AG09319 (cell line): ENCODE measurements around the gene C12orf60.

Experiments
- DNase-seq: peaks from one replicate; pipeline ENCODE4 v3.0.0-alpha.2; 2010; ENCODE audit warnings: low read depth; ENCODE audit errors: extremely low read depth
- TF ChIP-seq, protein P1 (sequence below): IDR thresholded peaks from 2 replicates; pipeline ENCODE4 v1.5.1; 2011; ENCODE audit warnings: low read depth, mild to moderate bottlenecking, inconsistent platforms, low read length, moderate library complexity

The C12orf60 gene

DNA sequence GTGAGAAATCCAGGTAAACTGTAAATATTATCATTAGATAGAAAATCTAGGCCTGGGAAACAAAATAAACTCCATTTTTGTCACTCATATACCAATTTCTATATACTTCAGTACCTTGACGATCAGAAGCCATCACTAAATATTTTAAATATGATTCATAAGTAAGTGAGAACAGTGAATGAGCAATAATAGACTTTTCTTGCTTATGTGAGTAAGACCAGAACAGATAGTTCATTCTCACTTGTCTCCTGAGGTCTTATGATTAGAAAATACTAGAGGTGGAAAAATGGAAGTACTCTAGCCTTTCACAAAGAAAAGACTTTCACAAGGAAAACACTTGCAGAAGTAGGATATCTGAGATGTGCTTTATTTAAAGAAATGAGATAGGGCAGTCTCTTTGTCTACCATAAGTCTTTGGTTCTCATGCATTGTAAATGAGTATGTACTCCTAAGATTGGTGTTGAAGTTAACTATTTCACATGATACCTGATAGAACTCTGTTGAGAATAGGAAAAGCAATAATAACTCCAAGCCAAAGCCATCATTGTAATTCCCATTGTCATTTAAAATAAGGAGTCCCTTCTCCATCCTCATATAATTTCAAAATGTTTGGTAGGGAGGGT lies 20.7 kb downstream of the C12orf60 start:
- TF ChIP-seq, protein P1, sequence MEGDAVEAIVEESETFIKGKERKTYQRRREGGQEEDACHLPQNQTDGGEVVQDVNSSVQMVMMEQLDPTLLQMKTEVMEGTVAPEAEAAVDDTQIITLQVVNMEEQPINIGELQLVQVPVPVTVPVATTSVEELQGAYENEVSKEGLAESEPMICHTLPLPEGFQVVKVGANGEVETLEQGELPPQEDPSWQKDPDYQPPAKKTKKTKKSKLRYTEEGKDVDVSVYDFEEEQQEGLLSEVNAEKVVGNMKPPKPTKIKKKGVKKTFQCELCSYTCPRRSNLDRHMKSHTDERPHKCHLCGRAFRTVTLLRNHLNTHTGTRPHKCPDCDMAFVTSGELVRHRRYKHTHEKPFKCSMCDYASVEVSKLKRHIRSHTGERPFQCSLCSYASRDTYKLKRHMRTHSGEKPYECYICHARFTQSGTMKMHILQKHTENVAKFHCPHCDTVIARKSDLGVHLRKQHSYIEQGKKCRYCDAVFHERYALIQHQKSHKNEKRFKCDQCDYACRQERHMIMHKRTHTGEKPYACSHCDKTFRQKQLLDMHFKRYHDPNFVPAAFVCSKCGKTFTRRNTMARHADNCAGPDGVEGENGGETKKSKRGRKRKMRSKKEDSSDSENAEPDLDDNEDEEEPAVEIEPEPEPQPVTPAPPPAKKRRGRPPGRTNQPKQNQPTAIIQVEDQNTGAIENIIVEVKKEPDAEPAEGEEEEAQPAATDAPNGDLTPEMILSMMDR = no peak
- DNase-seq = no peak

DNA sequence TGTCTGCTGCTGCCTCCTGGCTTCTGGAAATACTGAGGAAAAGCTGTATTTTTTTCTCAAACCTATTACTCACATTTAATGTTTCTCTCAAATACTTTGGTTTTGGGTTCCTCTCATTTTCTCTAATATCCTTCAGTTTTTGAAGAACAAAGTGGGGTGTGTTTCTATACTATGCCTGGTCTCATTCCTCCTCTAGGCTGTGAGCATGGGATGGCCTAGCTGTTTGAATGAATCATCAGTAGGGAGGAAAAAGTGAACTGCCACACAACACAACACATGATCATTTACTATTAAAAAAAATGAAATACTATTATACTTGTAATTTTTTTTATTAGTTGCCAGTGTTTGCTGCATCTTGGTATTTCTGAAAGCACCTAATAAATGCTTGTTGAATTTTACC lies 21.8 kb downstream of the C12orf60 start:
- TF ChIP-seq, protein P1 = no peak
- no peak for DNase-seq

GRCh38 chr12:14826491-14826890 lies 23.0 kb downstream of the C12orf60 start:
- DNase-seq = no peak

GRCh38 chr12:14827043-14827442 lies 23.6 kb downstream of the C12orf60 start:
- no peak for DNase-seq
- TF ChIP-seq, protein P1 = no peak

More at GRCh38 chr12:14826491-14826890, 23.0 kb downstream of the C12orf60 start:
- TF ChIP-seq, protein P1 = no peak

DNA sequence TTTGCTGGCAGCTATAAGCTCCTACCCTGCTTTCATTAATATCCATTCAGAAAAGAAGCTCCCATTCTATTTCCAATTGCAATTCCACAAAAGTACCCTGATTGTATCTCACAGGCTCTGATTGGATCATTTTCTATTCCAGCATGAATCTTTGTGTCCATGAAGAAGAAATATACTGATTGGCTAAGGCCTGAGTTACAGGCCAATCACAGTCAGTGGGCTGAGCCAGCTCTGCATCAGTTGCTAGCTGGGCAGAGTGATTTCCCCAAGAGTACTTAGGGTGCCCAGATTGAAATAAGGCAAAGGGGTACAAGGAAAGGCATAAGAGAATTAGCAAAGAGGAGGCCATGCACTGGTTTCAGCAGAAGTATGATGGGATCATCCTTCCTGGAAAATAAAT lies 25.4 kb downstream of the C12orf60 start:
- TF ChIP-seq, protein P1 = no peak
- DNase-seq = no peak

DNA sequence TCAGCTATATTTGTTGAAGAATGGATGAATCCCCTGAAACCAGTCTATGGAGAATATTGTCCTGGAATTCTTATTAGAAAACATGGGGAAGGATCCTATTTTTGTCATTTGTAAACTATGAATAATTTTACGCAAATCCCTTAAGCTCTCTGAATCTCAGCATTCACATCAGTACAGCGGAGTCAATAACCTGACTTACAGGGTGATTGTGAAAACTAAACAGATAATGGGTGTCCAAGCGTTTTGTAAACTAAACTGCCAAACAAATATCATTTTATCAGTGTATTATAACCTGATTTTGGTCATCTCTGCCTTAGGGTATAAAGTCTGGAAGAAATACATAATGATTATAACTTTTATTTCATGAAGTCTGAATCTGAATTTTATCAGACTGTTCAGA lies 29.9 kb downstream of the C12orf60 start:
- TF ChIP-seq, protein P1 = no peak
- no peak for DNase-seq

GRCh38 chr12:14833952-14834351 lies 30.5 kb downstream of the C12orf60 start:
- no peak for DNase-seq
- TF ChIP-seq, protein P1 = no peak
